GM18861 (cell line): Measurements from ENCODE around the gene TUBGCP3.

ENCODE experiments used
- ATAC-seq: cut with Tn5 transposase; IDR thresholded peaks from one replicate; pipeline ENCODE4 v1.9.1; 2021; ENCODE audit not compliant: unreplicated experiment

Gene TUBGCP3

DNA sequence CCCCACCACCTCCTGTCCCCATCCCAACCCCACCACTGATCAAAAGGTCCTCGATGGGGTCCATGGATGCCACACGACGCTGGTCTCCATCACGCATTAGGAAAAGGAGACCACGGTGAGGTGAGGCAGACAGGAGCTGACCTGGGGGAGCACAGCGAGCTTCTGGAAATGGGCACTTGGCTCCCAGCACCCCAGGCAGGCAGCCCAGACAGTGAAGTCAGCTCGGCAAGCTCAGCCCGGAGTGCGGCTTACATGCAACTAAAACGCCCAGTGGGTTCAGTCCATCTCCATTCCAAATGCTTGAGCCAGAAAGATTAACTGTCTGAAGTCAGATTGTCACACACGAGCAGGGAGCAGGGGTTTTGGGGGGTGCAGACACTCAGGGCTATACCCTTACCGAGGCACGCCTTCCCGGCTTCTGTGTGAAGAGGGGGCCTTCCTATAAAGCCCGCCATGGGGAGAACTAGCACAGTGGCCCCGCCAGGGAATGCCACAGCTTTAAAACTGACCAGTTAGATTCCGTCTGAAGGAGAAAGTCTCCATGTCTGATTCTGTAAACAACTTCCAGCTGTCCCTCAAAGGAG is 132.4 kb downstream of the TUBGCP3 start:
- no peak for ATAC-seq

- ATAC-seq = no peak
These were observed 133.2 kb downstream of the TUBGCP3 start for GRCh38 chr13:112454648-112455334.

DNA sequence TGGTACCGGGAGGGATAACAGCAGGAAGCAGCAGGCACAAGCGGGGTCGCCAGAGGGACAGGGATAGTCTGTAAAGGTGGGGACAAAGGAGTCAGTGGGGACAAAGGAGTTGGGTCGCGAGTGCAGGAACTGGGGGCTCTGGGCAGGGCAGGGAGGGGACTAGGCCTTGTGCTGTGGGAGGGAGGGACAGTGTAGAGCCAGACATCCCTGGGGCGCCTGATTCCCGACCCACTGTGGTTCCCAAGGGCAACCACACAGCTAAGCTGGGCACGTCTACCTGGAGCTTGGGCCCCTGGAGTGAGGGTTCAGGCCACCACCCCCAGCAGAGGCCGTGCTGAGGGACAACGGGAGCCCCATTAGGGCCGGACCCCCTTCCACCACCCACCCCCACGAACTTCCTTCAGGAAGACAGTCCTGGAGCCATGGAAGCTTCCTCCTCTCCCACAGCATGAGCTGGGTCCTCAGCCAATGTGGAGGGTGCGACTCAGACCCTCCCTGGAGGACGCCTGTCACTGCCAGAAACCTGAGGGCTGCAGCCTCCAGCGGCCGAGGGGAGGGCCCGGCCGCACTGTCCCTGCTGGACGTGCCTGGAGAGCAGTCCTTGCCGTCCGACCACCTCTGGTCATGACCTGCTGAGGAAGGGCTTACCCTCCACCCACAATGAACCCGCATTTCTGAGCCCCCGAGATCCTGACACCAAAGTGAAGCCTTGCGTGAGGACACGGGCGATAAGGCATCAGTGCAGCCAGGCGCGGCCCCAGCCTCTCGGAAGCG is 133.9 kb downstream of the TUBGCP3 start:
- no peak for ATAC-seq

DNA sequence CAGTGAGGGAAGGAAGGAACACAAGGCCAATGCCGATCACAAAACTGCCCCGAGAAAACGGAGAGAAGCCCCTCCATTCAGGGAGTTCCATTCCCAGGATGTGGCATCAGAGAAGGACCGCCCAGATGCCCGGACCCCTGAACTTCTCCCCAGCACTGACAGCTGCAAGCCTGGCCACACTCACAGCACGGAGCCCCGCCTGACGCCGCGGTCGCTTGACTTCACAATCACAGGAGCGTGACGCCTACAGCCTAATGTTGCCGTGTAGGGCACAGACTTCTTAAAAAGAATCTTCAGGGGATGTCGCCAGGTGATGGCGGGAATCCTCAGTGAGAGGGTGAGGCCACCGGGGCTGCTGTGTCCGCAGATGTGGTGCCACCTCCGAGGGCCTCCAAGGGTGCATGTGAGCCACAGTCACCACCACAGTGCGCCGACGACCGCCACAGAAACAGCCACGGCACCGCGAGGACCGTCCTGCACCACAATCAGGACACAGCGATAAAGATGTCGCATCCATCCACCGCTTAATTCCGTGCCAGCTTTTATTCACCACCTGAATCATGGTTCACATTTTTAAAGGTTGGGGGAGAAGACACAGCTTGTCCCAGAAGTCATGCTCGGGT is 134.6 kb downstream of the TUBGCP3 start:
- ATAC-seq = no peak

DNA sequence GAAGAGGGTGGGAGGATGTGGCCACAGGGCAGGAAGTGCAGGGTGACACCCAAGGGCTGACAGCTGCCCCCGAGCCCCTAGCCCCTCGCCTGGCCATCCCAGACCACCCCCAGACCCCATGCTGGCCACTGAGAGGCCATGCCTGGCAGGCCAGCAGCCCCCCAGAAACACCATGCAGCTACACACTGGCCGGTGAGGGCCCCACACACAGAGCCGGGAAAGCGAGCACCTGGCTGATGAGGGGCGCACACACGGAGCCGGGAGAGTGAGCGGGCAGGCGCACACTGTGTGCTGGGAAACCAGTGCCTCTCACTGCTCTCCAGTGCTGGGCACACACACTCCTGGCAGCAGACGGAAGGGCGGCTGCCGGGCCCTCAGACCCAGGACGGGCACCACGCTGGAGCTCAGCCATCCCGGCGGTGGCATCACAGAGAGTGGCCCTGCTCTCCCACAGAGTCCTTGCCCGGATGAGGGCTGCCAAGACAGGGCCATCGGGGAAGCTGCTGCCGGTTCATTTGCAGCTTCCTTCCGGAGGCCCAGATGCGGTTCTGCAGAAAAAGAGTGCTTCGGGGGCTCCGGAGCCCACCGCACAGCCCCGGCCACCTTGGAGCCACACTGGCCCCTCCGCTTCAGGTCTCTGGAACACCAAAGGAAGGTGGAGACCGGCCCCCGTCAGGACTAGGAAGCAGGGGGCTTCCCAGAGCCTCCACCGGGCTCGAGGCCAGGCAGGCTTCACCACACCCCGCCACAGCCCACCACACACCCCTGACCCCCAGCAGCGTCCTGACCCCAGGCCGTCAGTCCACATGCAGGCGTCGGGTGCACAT is 135.4 kb downstream of the TUBGCP3 start:
- no peak for ATAC-seq

DNA sequence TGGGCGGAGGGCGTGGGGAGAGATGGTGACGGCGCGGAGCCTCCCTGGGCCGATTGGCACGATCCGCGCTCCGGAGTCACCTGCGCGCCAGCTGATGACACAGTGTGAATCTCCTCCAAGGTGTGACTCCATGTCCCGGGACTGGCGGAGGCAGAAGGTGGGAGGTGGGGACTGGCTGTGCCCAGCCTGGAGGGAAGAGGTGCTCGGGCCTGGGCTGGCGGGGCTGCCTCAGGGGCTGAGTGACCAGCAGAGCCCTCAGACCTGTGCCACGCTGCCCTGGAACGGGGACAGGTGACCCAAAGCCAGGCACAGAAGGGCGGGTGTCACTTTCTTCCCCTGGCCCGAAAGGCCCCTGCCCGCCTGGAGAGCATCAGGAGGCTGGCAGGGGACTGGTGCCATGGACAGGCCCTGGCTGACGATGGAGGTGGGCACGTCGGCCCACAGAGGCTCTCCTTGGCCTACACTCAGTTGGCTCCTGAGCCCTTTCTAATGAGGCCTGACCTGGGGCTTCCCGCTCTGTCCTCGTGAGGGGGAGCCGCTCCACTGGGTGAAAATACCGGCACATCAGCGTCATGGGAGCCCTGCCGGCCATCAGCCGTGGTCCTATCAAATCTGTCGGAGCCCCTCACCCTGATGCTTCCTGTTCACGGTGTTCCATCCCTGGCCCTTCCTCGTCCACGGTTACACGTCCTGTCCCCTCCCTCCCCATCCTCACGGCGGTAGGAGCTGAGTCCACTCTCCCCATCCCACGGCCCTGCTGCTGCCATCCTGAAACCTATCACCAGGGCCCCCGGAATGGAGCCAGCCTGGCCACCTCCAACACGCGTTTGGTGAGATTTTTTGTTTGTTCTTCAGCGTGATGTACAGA is 136.2 kb downstream of the TUBGCP3 start:
- ATAC-seq = no peak

DNA sequence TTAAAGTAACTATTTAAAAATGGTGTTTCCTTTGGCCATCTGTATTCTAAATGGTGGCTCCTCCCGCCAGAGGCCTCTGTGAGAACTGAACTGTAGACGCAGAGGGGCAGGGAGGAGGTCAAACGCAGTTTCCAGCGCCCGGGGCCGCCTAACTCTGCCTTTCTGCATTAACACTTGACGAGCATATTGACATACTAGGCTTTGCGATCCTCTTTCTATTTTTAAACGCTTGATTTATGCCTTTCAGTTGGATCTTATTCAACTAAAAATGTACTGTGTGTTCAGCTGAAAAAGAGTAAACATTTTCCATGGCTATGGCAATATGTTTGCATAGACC is 137.1 kb downstream of the TUBGCP3 start:
- no peak for ATAC-seq

GRCh38 chr13:112450118-112450903 is 137.6 kb downstream of the TUBGCP3 start:
- no peak for ATAC-seq

GRCh38 chr13:112449545-112449930 is 138.4 kb downstream of the TUBGCP3 start:
- ATAC-seq = no peak

DNA sequence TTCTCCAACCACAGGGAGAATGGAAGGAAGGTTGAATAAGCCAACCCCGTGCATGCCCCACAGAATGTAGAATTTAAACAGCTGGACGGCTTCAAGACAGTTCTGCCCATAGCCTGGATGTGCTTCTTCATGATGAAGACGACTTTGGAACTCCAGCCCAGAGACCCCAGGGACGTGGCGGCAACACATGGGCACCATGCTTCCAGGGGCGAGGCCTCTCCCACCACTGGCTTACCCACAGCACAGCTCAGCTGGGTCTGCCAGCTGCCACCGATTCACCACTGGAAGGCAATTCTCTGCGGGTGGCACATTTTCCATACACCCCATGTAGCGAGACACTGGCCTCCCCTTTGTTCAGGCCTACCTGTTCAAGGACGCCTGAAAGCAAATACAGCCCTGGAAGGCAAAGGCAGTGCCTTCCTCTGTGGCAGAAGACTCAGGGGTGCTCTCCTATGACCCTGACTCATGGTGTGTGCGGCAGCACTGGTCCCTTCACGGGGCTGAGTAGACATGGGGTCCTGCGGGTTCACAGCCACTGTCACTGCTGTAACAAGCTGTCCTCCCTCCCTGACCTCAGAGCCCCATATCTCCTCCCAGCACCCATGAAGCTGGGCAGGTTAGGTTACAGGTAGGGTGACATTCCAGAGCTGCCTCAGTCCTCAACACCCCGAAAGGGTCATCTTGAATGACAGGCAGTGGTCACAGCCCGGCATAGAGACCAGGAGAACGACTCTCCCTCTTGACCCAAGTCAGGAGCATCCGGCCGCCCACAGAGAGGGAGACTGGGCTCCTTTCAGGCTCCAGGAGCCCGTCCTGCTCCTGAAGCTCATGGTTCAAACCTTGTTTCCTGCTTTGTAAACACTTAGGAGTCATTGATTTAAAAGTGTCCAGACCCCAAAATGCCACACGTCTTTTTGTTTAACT is 139.1 kb downstream of the TUBGCP3 start:
- ATAC-seq = no peak

GRCh38 chr13:112447761-112448603 is 140.0 kb downstream of the TUBGCP3 start:
- ATAC-seq = no peak

DNA sequence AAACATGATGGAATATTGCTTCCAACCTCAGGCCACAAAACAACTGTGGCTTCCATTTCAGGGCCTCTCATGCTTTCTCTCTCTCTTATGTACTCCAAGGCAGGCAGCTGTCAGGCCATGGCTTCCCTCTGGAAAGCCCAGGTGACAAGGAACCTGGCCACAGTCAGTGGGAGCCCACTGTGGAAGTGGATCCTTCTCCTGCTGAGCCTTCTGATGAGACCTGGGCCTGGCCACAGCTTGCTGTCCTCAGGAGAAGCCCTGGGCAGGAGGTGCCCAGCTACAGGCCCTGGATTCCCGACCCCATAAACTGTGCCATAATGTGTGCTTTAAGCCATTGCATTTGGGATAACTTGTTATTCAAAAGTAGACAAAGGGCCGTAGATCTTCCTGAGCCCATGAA is 140.6 kb downstream of the TUBGCP3 start:
- ATAC-seq = no peak

GRCh38 chr13:112446867-112447266 is 141.1 kb downstream of the TUBGCP3 start:
- ATAC-seq = no peak

- ATAC-seq = no peak
These were observed 141.5 kb downstream of the TUBGCP3 start for GRCh38 chr13:112446347-112446861.

DNA sequence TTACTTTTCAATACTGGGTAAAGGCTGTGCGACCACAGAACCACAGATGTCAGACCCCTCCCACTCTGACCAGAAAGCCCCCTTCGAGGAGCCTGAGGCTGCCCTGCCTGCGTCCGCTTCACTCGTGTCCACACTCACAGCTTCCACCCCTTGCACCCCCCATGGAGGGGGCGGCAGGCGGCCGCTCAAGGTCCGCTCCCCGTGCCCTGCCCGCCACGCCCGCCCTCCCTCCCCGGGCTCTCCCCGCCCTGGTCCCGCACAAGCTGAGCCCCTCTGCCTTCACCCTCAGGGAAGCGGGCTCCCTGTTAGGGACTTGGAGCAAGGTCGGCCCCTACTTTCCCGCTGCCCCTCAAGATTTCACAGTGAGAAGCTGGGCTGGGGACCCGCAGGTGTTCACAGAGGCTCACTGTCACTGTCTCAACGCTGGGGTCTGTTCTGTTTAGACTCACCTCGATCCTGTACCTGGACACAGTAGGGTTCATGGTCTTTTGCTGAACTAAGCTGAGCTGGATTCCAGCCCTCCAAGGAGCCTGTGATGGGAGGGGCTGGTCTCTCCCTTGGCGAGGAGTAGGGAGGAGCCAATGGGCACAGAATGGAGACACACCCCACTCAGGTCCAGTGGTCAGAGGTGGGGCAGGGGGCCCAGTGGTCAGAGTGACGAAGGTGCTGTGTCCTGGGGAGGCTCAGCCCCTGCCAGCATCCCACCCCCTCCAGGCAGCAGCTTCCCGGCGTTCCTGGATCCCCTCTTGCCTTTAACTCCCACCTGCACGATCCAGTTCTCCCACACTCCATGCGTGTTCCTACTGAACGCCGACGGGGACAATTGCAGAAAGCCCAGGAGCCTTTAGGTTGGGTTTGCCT is 142.3 kb downstream of the TUBGCP3 start:
- no peak for ATAC-seq
